SH-SY5Y (cell line): ENCODE data around the gene TMEM161A.

Source experiments
- GATA2 ChIP-seq: IDR thresholded peaks from 2 replicates; pipeline ENCODE4 v1.6.1; 2011; ENCODE audit warnings: mild to moderate bottlenecking, low read depth, low read length
- GATA3 ChIP-seq: IDR thresholded peaks from 2 replicates; pipeline ENCODE4 v1.6.1; 2011; ENCODE audit warnings: low read depth, mild to moderate bottlenecking, low read length, moderate library complexity

The TMEM161A gene

DNA sequence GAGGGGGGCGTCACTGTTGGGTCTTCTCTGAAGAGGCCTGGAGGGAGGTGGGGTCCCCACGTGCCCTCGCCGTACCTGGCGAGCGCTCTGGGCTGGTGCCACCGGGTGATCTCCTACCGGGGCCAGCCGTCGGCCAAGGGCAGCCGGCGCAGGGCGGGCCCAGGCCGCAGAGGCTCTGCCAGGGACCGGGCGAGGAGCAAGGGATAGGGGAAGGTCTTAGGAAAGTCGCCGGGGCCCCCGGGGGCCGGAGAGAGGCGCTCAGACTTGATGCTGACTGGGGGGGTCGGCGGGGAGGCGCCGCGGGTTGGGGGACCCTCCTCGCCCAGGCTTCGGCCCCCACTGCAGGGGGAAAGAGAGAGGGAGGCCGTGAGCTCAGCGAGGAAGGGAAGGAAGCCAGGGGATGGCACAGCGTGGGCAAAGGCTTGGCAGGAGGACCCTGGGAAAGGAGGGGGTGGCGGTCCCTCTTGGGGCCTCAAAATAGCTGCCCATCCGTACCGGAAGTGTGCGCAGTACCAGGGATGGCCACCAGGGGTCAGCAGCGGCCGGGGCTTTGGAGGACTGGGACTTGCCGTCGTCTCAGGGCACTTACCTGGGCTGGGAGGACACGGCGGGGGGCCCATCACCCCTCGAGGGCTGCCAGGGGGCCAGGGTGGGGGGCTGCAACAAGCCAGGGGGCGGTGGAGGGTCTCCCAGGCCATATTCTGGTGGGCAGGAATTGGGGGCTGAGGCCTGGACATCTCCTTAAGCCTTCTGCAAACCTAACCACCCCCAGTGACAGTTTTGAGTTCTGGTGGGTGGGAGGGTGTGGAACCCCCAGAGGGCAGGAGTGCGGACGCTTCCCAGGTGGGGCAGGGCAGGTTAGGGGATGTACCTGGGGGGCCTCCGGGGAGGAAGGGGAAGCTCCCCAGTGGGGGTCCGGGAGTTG is 7.7 kb upstream of the TMEM161A start:
- TF ChIP-seq GATA2 (no peak), GATA3 (no peak)

- TF ChIP-seq GATA2, result no peak
- TF ChIP-seq GATA3, result no peak
Measured at GRCh38 chr19:19145281-19145680, 7.0 kb upstream of the TMEM161A start.

- TF ChIP-seq GATA2, result no peak
Measured at GRCh38 chr19:19142347-19142746, 4.1 kb upstream of the TMEM161A start.

GRCh38 chr19:19140476-19140875 is 2.2 kb upstream of the TMEM161A start:
- TF ChIP-seq GATA2 (no peak), GATA3 (no peak)

DNA sequence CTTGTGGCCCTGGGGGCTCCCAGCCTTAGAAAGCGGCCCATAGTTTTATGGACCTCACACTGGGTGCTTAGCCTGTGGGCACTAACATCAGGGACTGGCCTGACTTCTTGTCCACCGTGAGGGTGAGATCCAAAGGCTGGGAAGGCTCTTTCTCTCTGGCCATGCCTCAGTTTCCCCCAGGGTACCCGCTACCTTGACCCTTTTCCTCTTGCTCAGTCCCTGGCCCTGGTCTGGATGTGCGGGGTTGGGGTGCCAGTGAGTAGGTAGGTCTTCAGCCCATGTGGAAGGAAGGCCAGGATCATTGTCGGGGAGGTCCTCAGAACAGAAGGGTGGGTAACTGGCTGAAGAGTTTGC is 1.6 kb upstream of the TMEM161A start:
- TF ChIP-seq GATA2, result no peak

- no peak for TF ChIP-seq GATA2
- no peak for TF ChIP-seq GATA3
Measured at GRCh38 chr19:19137556-19138108, 646 bp downstream of the TMEM161A start.

GRCh38 chr19:19134687-19135158 is 3.6 kb downstream of the TMEM161A start:
- TF ChIP-seq GATA2, result no peak
- TF ChIP-seq GATA3, result no peak

- TF ChIP-seq GATA2 (no peak), GATA3 (no peak)
Measured at GRCh38 chr19:19133985-19134384, 4.3 kb downstream of the TMEM161A start.

DNA sequence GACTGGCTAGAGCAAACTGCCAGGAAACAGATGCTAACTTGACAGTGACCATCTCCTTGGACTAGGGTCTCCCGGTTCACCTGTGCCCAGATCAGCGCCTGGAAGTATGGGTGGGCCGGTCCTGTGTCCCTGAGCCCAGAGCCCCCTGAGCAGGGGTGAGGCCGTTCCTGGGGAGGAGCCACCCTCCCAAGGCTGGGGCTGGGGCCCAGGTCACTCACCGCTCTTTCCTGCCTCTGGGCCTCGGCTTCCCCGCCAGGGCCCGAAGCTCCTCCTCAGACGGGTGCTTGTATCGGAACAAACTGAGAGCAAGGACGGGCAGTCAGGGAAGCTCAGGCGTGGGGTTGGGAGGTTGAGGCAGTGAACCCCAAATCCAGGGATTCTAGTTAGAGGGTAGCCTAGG is 5.4 kb downstream of the TMEM161A start:
- TF ChIP-seq GATA3 (no peak), GATA2 (no peak)

DNA sequence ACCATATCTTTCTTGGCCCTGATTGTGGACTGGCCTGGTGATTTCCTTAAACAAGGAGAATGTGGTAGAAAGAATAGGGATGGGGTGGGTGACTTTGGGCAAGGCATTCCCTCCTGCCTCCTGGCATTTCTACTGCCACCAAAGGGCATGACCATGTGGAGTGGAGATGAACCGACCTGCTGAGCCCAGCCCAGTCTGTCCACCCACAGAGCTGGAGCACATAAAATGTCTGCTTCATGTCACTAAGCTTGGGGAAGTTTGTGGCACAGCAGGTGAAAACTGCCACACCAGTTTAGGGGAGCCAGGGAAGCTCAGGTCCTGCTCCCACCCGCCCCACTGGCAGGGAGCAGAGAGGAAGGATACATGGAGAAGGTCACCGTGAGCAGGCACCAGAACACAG is 6.3 kb downstream of the TMEM161A start:
- TF ChIP-seq GATA3 (no peak), GATA2 (no peak)

DNA sequence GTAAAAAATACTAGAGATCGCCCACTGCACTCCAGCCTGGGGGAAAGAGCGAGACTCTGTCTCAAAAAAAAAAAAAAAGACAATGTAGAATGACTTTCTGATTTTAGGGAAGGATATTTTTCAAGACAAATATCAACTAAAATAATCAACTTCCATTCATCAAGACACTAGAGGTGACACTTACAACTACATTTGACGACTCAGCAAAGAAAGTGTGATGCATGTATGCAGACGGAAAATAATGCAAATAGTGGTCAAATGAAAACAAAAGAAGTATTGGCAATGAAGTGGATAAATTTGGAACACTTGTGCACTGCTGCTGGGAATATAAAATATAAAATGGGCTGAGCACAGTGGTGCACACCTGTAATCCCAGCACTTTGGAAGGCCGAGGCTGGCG is 12.2 kb downstream of the TMEM161A start:
- TF ChIP-seq GATA2 (no peak), GATA3 (no peak)

DNA sequence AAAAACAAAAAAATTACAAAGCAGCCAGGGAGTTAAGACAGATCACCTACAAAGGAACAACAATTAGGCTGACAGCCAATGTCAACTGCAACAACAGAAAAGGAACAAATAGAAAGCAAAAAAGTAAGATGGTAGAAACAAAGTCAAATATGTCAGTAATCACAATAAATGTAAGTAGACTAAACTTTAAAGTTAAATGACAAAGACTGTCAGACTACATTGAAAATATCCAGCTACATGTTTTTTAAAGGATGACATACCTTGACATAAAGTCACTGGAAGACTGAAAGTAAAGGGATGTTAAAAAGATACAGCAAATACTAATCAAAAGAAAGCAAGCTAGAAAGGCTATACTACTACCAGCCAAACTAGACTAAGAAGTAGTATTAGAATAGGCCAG is 14.9 kb downstream of the TMEM161A start:
- no peak for TF ChIP-seq GATA3
- no peak for TF ChIP-seq GATA2

- TF ChIP-seq GATA3 (no peak), GATA2 (no peak)
Measured at GRCh38 chr19:19122902-19123301, 15.4 kb downstream of the TMEM161A start.

GRCh38 chr19:19121371-19121770 is 16.9 kb downstream of the TMEM161A start:
- TF ChIP-seq GATA3, result no peak
- no peak for TF ChIP-seq GATA2
